ENCODE results near the gene RADIL.

RADIL gene

DNA sequence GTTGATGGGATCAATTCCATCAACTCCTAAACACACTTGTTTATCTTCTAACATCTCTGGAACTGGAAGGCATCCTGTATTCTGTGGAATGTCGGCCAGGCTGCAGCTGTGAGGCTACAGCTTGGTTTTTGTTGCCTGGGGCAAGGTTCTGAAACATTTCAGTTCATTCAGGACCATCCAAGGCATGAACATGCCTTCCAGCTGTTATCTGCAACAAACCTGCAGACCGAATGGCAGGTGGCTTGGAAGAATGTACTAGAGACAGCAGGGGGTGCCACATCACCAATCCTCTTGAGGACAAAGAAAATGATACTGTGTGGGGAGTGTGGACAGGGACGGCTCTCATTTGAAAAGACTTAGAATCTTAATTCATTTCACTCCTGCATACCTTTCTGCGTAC lies 34.1 kb downstream of the RADIL start:
- Histone ChIP-seq H3K4me1 (ENCODE audit: insufficient read depth, low read length, poor library complexity, severe bottlenecking) (no peaks in the 10 kb centered on the region), H3K9me3 (ENCODE audit: insufficient read depth, low read depth, low read length) (peaks cover 9% of the 10 kb centered on the region; the same call in 1 of the 2 replicates), H3K4me2 (ENCODE audit: low read depth, low read length, poor library complexity, severe bottlenecking) (no peak overlapping the region), H2AFZ (ENCODE audit: low read length) (no peak overlapping the region), H3K27me3 (ENCODE audit: insufficient read depth, low read length, poor library complexity, severe bottlenecking) (no peaks in the 10 kb centered on the region), H3K79me2 (ENCODE audit: insufficient read depth, low read length) (no peaks in the 10 kb centered on the region), H3K4me3 (ENCODE audit: low read length, poor library complexity, severe bottlenecking) (no peak overlapping the region), H3K9me2 (replicated peaks; ENCODE audit: low read depth, low read length) (no peaks in the 10 kb centered on the region), H4K20me1 (ENCODE audit: insufficient read depth, low read length, poor library complexity, severe bottlenecking) (no peaks in the 10 kb centered on the region), H3K9ac (ENCODE audit: low read depth, low read length, poor library complexity, severe bottlenecking) (no peak overlapping the region), H3F3A (ENCODE audit: low read depth) (no peaks in the 10 kb centered on the region), H3K36me3 (ENCODE audit: insufficient read depth, low read length) (no peaks in the 10 kb centered on the region)
- no peak for TF ChIP-seq EZH2phosphoT487 (IDR thresholded peaks at IDR 0.05; ENCODE audit: borderline replicate concordance)
- TF ChIP-seq, protein P1, sequence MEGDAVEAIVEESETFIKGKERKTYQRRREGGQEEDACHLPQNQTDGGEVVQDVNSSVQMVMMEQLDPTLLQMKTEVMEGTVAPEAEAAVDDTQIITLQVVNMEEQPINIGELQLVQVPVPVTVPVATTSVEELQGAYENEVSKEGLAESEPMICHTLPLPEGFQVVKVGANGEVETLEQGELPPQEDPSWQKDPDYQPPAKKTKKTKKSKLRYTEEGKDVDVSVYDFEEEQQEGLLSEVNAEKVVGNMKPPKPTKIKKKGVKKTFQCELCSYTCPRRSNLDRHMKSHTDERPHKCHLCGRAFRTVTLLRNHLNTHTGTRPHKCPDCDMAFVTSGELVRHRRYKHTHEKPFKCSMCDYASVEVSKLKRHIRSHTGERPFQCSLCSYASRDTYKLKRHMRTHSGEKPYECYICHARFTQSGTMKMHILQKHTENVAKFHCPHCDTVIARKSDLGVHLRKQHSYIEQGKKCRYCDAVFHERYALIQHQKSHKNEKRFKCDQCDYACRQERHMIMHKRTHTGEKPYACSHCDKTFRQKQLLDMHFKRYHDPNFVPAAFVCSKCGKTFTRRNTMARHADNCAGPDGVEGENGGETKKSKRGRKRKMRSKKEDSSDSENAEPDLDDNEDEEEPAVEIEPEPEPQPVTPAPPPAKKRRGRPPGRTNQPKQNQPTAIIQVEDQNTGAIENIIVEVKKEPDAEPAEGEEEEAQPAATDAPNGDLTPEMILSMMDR (conservative IDR thresholded peaks at IDR 0.05; ENCODE audit: low read length): peak; percentile 50

- Histone ChIP-seq H3K79me2 (ENCODE audit: insufficient read depth, low read length) (no peaks in the 10 kb centered on the region), H3K27me3 (ENCODE audit: insufficient read depth, low read length, poor library complexity, severe bottlenecking) (no peaks in the 10 kb centered on the region), H3K9me2 (replicated peaks; ENCODE audit: low read depth, low read length) (no peaks in the 10 kb centered on the region), H3K4me1 (ENCODE audit: insufficient read depth, low read length, poor library complexity, severe bottlenecking) (no peaks in the 10 kb centered on the region), H2AFZ (ENCODE audit: low read length) (no peak overlapping the region), H3K9me3 (ENCODE audit: insufficient read depth, low read depth, low read length) (no peaks in the 10 kb centered on the region), H4K20me1 (ENCODE audit: insufficient read depth, low read length, poor library complexity, severe bottlenecking) (no peaks in the 10 kb centered on the region), H3F3A (ENCODE audit: low read depth) (no peaks in the 10 kb centered on the region), H3K9ac (ENCODE audit: low read depth, low read length, poor library complexity, severe bottlenecking) (no peak overlapping the region), H3K4me2 (ENCODE audit: low read depth, low read length, poor library complexity, severe bottlenecking) (no peak overlapping the region), H3K4me3 (ENCODE audit: low read length, poor library complexity, severe bottlenecking) (no peak overlapping the region), H3K36me3 (ENCODE audit: insufficient read depth, low read length) (no peaks in the 10 kb centered on the region)
- no peak for TF ChIP-seq EZH2phosphoT487 (IDR thresholded peaks at IDR 0.05; ENCODE audit: borderline replicate concordance)
- TF ChIP-seq, protein P1 (conservative IDR thresholded peaks at IDR 0.05; ENCODE audit: low read length): no peak
These were observed 37.8 kb downstream of the RADIL start for GRCh38 chr7:4845740-4846142.

DNA sequence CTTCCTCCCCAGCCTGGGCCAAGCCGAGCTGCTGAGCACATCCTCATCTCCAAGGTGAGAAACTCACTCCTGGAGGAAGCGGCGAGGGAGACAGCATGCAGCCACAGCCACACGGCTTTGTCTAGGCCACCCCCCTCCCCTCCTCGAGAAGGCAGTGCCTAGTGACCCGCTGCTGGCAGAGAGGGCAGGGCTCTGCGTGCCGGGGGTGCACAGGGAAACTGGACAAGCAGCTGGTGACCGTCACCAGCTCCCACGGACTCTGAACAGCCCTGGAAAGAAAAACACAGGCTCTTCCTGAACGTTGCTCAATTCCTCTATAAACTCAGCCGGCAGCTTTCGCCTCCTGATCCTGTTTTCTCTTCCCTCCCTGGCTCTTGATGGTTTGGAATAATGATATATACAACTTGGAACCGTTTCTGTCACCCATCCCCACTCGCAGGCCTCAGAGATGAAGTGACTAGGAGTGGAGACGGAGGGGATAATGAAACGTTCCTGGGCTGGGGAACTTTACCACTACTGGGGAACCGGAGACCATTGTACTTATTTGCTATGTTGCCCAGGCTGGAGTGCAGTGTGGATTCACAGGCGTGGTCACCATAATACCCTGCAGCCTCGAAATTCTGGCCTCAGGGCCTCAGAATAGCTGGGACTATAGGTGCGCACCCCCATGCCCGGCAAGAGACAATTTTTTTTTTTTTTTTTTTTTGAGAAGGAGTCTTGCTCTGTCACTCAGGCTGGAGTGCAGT lies 41.0 kb downstream of the RADIL start:
- Histone ChIP-seq H3K9ac (ENCODE audit: low read depth, low read length, poor library complexity, severe bottlenecking) (no peak overlapping the region), H3K4me3 (ENCODE audit: low read length, poor library complexity, severe bottlenecking) (no peak overlapping the region), H3K4me2 (ENCODE audit: low read depth, low read length, poor library complexity, severe bottlenecking) (no peak overlapping the region), H3K9me3 (ENCODE audit: insufficient read depth, low read depth, low read length) (no peaks in the 10 kb centered on the region), H3F3A (ENCODE audit: low read depth) (no peaks in the 10 kb centered on the region), H2AFZ (ENCODE audit: low read length) (no peak overlapping the region), H4K20me1 (ENCODE audit: insufficient read depth, low read length, poor library complexity, severe bottlenecking) (no peaks in the 10 kb centered on the region), H3K9me2 (replicated peaks; ENCODE audit: low read depth, low read length) (no peaks in the 10 kb centered on the region), H3K4me1 (ENCODE audit: insufficient read depth, low read length, poor library complexity, severe bottlenecking) (no peaks in the 10 kb centered on the region), H3K27me3 (ENCODE audit: insufficient read depth, low read length, poor library complexity, severe bottlenecking) (no peaks in the 10 kb centered on the region), H3K36me3 (ENCODE audit: insufficient read depth, low read length) (no peaks in the 10 kb centered on the region), H3K79me2 (ENCODE audit: insufficient read depth, low read length) (no peaks in the 10 kb centered on the region)
- no peak for TF ChIP-seq EZH2phosphoT487 (IDR thresholded peaks at IDR 0.05; ENCODE audit: borderline replicate concordance)
- TF ChIP-seq, protein P1 (conservative IDR thresholded peaks at IDR 0.05; ENCODE audit: low read length): no peak
